IMR-90 (cell line): Measurements from ENCODE around the gene NEDD1. TPM values are rescaled to one million over a fixed set of nuclear protein-coding genes. Genes with fewer than 3 reads are reported as not detected.

Source experiments
- ATAC-seq: fragments of 200-7000 bp; cut with Tn5 transposase; 2 replicates; pipeline ENCODE4 v1.9.1; 2020; ENCODE audit warnings: low read depth, mild to moderate bottlenecking, moderate library complexity
- BruUV-seq: library from RNA; stranded (reverse); fragments of 400-500 nt; replicated peaks from 2 replicates; lab custom pipeline; 2021; lab: Mats Ljungman, UMichigan
- CTCF ChIA-PET: fragments of 300-600 bp; formaldehyde crosslinking; extraction: SDS; loops from one replicate; lab custom pipeline; 2021; ENCODE audit warnings: antibody characterized with exemption; lab: Yijun Ruan, JAX
- POLR2A ChIA-PET: fragments of 300-600 bp; sonication (Branson Sonifier 250); formaldehyde crosslinking; loops from one replicate; lab custom pipeline; 2022; ENCODE audit warnings: antibody characterized with exemption; ENCODE audit not compliant: unreplicated experiment; lab: Charles Lee
- DNase-seq: peaks from one replicate; pipeline ENCODE4 v3.0.0; 2013
- H2AFZ ChIP-seq: replicated peaks from 2 replicates; pipeline ENCODE3; 2013; ENCODE audit warnings: low read length, mild to moderate bottlenecking; ENCODE audit not compliant: poor library complexity
- H2AK5ac ChIP-seq: 2 replicates; pipeline ENCODE4 v1.6.1; 2013; ENCODE audit warnings: low read depth, low read length, inconsistent platforms
- H2AK9ac ChIP-seq: replicated peaks from 2 replicates; pipeline ENCODE3; 2013; ENCODE audit warnings: mild to moderate bottlenecking, low read depth, low read length, moderate library complexity; ENCODE audit not compliant: poor library complexity
- H2BK120ac ChIP-seq: 2 replicates; pipeline ENCODE4 v1.6.1; 2013; ENCODE audit warnings: low read depth, low read length, inconsistent platforms
- H2BK15ac ChIP-seq: 3 replicates; pipeline ENCODE4 v1.6.1; 2013; ENCODE audit warnings: low read depth, low read length, inconsistent platforms
- H2BK20ac ChIP-seq: 2 replicates; pipeline ENCODE4 v1.6.1; 2013; ENCODE audit warnings: low read depth, mild to moderate bottlenecking, inconsistent platforms, low read length, moderate library complexity
- H2BK5ac ChIP-seq: 2 replicates; pipeline ENCODE4 v1.6.1; 2013; ENCODE audit warnings: mild to moderate bottlenecking, low read depth, low read length, inconsistent platforms; ENCODE audit not compliant: poor library complexity, severe bottlenecking
- H3K14ac ChIP-seq: replicated peaks from 2 replicates; pipeline ENCODE4 v1.6.1; 2013; ENCODE audit warnings: low read depth, low read length, inconsistent platforms
- H3K18ac ChIP-seq: 2 replicates; pipeline ENCODE4 v1.6.1; 2013; ENCODE audit warnings: low read depth, low read length, control low read depth
- H3K23ac ChIP-seq: 2 replicates; pipeline ENCODE4 v1.6.1; 2013; ENCODE audit warnings: low read depth, low read length, inconsistent platforms
- H3K27ac ChIP-seq: 2 replicates; pipeline ENCODE4 v1.5.1; 2013; ENCODE audit warnings: mild to moderate bottlenecking, control low read depth, low read length; ENCODE audit not compliant: insufficient read depth
- H3K27me3 ChIP-seq: 2 replicates; pipeline ENCODE4 v1.6.1; 2013; ENCODE audit warnings: low read length; ENCODE audit not compliant: control insufficient read depth, insufficient read depth
- H3K36me3 ChIP-seq: 2 replicates; pipeline ENCODE4 v1.6.1; 2013; ENCODE audit warnings: low read length, mixed read lengths; ENCODE audit not compliant: control insufficient read depth, insufficient read depth
- H3K4ac ChIP-seq: 2 replicates; pipeline ENCODE4 v1.6.1; 2013; ENCODE audit warnings: low read depth, low read length, inconsistent platforms
- H3K4me1 ChIP-seq: 2 replicates; pipeline ENCODE4 v1.6.1; 2013; ENCODE audit warnings: low read length, mixed read lengths; ENCODE audit not compliant: control insufficient read depth, insufficient read depth
- H3K4me2 ChIP-seq: 2 replicates; pipeline ENCODE4 v1.6.1; 2013; ENCODE audit warnings: low read depth, mild to moderate bottlenecking, control low read depth, low read length, moderate library complexity
- H3K4me3 ChIP-seq: 2 replicates; pipeline ENCODE4 v1.5.1; 2013; ENCODE audit warnings: low read depth, mild to moderate bottlenecking, control low read depth, low read length, moderate library complexity; ENCODE audit not compliant: insufficient read depth
- H3K56ac ChIP-seq: 2 replicates; pipeline ENCODE4 v1.6.1; 2013; ENCODE audit warnings: low read length, inconsistent platforms; ENCODE audit not compliant: insufficient read depth; ENCODE audit errors: extremely low read depth
- H3K79me1 ChIP-seq, 2 experiments: 2 replicates each; pipeline ENCODE4 v1.6.1; 2013; ENCODE audit warnings: low read length in 2 of 2, inconsistent platforms in 1 of 2, low read depth in 1 of 2
- H3K9ac ChIP-seq: 2 replicates; pipeline ENCODE4 v1.6.1; 2013; ENCODE audit warnings: low read depth, low read length, control low read depth
- H3K9me1 ChIP-seq: 2 replicates; pipeline ENCODE4 v1.6.1; 2013; ENCODE audit warnings: low read length, inconsistent platforms; ENCODE audit not compliant: insufficient read depth
- H3K9me3 ChIP-seq: 2 replicates; pipeline ENCODE4 v1.6.1; 2013; ENCODE audit warnings: low read length; ENCODE audit not compliant: control insufficient read depth, insufficient read depth
- H4K20me1 ChIP-seq: 2 replicates; pipeline ENCODE4 v1.6.1; 2013; ENCODE audit warnings: low read length, inconsistent platforms; ENCODE audit not compliant: insufficient read depth
- H4K5ac ChIP-seq: 2 replicates; pipeline ENCODE4 v1.6.1; 2013; ENCODE audit warnings: mild to moderate bottlenecking, low read depth, low read length, control low read depth
- H4K8ac ChIP-seq, 2 experiments: 2 replicates each; pipeline ENCODE4 v1.6.1; 2013; ENCODE audit warnings: low read depth in 2 of 2, low read length in 2 of 2, control low read depth in 1 of 2, inconsistent platforms in 1 of 2
- H4K91ac ChIP-seq: 2 replicates; pipeline ENCODE4 v1.6.1; 2013; ENCODE audit warnings: low read depth, low read length, inconsistent platforms; ENCODE audit not compliant: insufficient read depth
- FOS ChIP-seq: fragments of 150-350 bp; IDR thresholded peaks from 2 replicates; pipeline ENCODE4 v1.6.1; 2016; ENCODE audit warnings: low read depth, low read length
- RAD21 ChIP-seq: IDR thresholded peaks from 2 replicates; pipeline ENCODE4 v1.6.1; 2012; ENCODE audit warnings: low read length, improper control_type of control experiment
- WGBS, 2 experiments: methylation state at CpG; one replicate each; pipeline versions ENCODE4 v1.1.5 to v1.1.7; 2013; ENCODE audit warnings: missing lambda C conversion rate in 2 of 2; ENCODE audit not compliant: insufficient read length in 1 of 2; ENCODE audit errors: extremely low coverage in 2 of 2; 5-methylcytosine and 5-hydroxymethylcytosine counted together
- dilution Hi-C: fragments of 300-500 bp; cut with HindIII; formaldehyde crosslinking; loops from one replicate; pipeline ENCODE4 v1.14.3; 2018; ENCODE audit warnings: low sequenced_read_pairs; ENCODE audit not compliant: unreplicated experiment
- in situ Hi-C: fragments of 300-500 bp; cut with MboI; formaldehyde crosslinking; loops from 3 replicates; pipeline ENCODE4 v1.14.3; 2019; ENCODE audit warnings: low sequenced_read_pairs, inconsistent platforms, mixed read lengths
- intact Hi-C: fragments of 100-400 bp; cut with micrococcal nuclease; formaldehyde crosslinking; loops from 2 replicates; pipeline ENCODE4 v1.10.0; 2022
- polyA plus RNA-seq, 3 experiments: library from polyadenylated mRNA; depleted of rRNA; stranded (reverse); fragments of >200 nt; gene quantifications; 2 replicates each; pipeline ENCODE4 v1.2.3, GENCODE V29; 2012; ENCODE audit warnings: low replicate concordance in 1 of 3
- total RNA-seq: library from RNA; depleted of rRNA; stranded (reverse); fragments of >200 nt; gene quantifications from 2 replicates; pipeline ENCODE4 v1.2.3, GENCODE V29; 2012
- TF ChIP-seq, protein P1 (sequence below): fragments of 150-350 bp; IDR thresholded peaks from 2 replicates; pipeline ENCODE4 v1.6.1; 2017; ENCODE audit warnings: mild to moderate bottlenecking, antibody characterized with exemption, low read length, low read depth

The NEDD1 gene
- total and polyA plus RNA-seq, 2 of the 4 experiments (the other 2 are of a cell fraction): 10.0 to 48.0 TPM

DNA sequence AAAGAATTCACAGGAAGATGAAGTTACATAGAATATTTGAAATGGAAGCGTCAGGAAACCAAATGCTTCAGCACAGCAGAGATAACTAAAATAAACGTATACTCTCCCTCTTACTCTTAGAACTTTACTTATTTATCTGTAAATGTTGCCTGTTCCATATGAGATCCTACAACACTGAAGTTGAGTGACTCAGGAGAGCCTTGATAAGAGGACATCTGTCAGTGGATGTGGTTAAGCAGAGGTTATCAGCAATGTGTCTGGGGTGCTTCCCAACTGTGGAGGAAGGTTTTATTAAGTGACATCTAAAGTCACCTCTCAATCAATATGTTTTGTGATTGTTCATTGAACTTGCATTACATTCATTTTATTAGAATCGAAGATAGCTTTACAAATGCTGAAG lies 81.9 kb downstream of the NEDD1 start:
- no peak overlapping the region for H4K5ac ChIP-seq
- H3K23ac ChIP-seq: no peak overlapping the region
- H3K14ac ChIP-seq: no peak overlapping the region
- no peak for DNase-seq
- WGBS, 2 experiments: no CpG with 5 or more reads among the region's 3 CpGs
- ATAC-seq: no peak
- H2AK9ac ChIP-seq: no peak overlapping the region
- H3K27me3 ChIP-seq: peaks cover 15% of the 10 kb centered on the region
- H3K4me1 ChIP-seq: no peaks in the 10 kb centered on the region
- H3K9ac ChIP-seq: no peak overlapping the region
- no peak overlapping the region for H3K4me3 ChIP-seq
- H3K18ac ChIP-seq: no peak overlapping the region
- H4K20me1 ChIP-seq: no peaks in the 10 kb centered on the region
- H2AFZ ChIP-seq: no peak overlapping the region
- H2BK20ac ChIP-seq: no peak overlapping the region
- H3K4me2 ChIP-seq: no peak overlapping the region
- H3K4ac ChIP-seq: no peak overlapping the region
- H3K79me1 ChIP-seq: no peaks in the 10 kb centered on the region
- H3K36me3 ChIP-seq: no peaks in the 10 kb centered on the region
- no peak overlapping the region for H2AK5ac ChIP-seq
- ChIA-PET CTCF (no interaction called here), POLR2A (no interaction called here)
- no peak overlapping the region for H3K56ac ChIP-seq
- H2BK15ac ChIP-seq: no peak overlapping the region
- H2BK5ac ChIP-seq: no peak overlapping the region
- dilution Hi-C loops (no loop called here), in situ Hi-C loops (loop anchor here (10.0 to 25.0 kb wide), 2 partner anchors 404 to 1398 kb away; no protein-coding TSS in a partner anchor), intact Hi-C loops (no loop called here)
- no peak for TF ChIP-seq RAD21
- TF ChIP-seq FOS: no peak
- TF ChIP-seq, protein P1, sequence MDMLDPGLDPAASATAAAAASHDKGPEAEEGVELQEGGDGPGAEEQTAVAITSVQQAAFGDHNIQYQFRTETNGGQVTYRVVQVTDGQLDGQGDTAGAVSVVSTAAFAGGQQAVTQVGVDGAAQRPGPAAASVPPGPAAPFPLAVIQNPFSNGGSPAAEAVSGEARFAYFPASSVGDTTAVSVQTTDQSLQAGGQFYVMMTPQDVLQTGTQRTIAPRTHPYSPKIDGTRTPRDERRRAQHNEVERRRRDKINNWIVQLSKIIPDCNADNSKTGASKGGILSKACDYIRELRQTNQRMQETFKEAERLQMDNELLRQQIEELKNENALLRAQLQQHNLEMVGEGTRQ: no peak
- no peak overlapping the region for H2BK120ac ChIP-seq
- no peak overlapping the region for H4K8ac ChIP-seq
- BruUV-seq: no TSS peak
- no peak overlapping the region for H4K91ac ChIP-seq
- H3K27ac ChIP-seq: no peak overlapping the region
- H3K9me3 ChIP-seq: no peaks in the 10 kb centered on the region
- no peaks in the 10 kb centered on the region for H3K9me1 ChIP-seq
